Stimulated activated naive CD4-positive, alpha-beta T cell (primary cell): Measurements from ENCODE around the gene EVA1A.

Experiments used
- DNase-seq, 6 experiments: peaks; one replicate each; lab custom pipeline; 2025; lab: John Stamatoyannopoulos, UW

The EVA1A gene

GRCh38 chr2:75540994-75541393 is 19.7 kb downstream of the EVA1A start:
- no peak for DNase-seq

GRCh38 chr2:75539955-75540716 is 20.6 kb downstream of the EVA1A start:
- DNase-seq: no peak

- no peak for DNase-seq
Measured at GRCh38 chr2:75538521-75539490, 21.9 kb downstream of the EVA1A start.

- no peak for DNase-seq
Measured at GRCh38 chr2:75537658-75538057, 23.1 kb downstream of the EVA1A start.

GRCh38 chr2:75533135-75533534 is 27.6 kb downstream of the EVA1A start:
- DNase-seq: no peak

- DNase-seq: no peak
Measured at GRCh38 chr2:75532488-75532887, 28.3 kb downstream of the EVA1A start.

- no peak for DNase-seq
Measured at GRCh38 chr2:75528221-75528977, 32.3 kb downstream of the EVA1A start.

- DNase-seq: no peak
Measured at GRCh38 chr2:75527676-75528075, 33.1 kb downstream of the EVA1A start.

GRCh38 chr2:75526842-75527241 is 33.9 kb downstream of the EVA1A start:
- no peak for DNase-seq

- DNase-seq: no peak
Measured at GRCh38 chr2:75525434-75526310, 35.1 kb downstream of the EVA1A start.

GRCh38 chr2:75524276-75524911 is 36.3 kb downstream of the EVA1A start:
- no peak for DNase-seq

- no peak for DNase-seq
Measured at GRCh38 chr2:75523313-75524275, 37.1 kb downstream of the EVA1A start.

- DNase-seq: no peak
Measured at GRCh38 chr2:75522543-75523312, 38.0 kb downstream of the EVA1A start.

GRCh38 chr2:75521225-75521872 is 39.4 kb downstream of the EVA1A start:
- DNase-seq: no peak

GRCh38 chr2:75519843-75520242 is 40.9 kb downstream of the EVA1A start:
- no peak for DNase-seq

GRCh38 chr2:75518638-75519465 is 41.9 kb downstream of the EVA1A start:
- DNase-seq: no peak

GRCh38 chr2:75517547-75518230 is 43.0 kb downstream of the EVA1A start:
- DNase-seq: no peak
